HG03064 (cell line): ENCODE data around the gene TYSND1.
"Not testable (repeated sequence)": the region's sequence is repeated elsewhere in the genome, so short reads cannot be mapped to it uniquely, and the experiment has no call there.

Source experiments
- ATAC-seq: cut with Tn5 transposase; IDR thresholded peaks from one replicate; pipeline ENCODE4 v1.9.1; 2021; ENCODE audit warnings: low read depth; ENCODE audit not compliant: unreplicated experiment

Gene TYSND1

DNA sequence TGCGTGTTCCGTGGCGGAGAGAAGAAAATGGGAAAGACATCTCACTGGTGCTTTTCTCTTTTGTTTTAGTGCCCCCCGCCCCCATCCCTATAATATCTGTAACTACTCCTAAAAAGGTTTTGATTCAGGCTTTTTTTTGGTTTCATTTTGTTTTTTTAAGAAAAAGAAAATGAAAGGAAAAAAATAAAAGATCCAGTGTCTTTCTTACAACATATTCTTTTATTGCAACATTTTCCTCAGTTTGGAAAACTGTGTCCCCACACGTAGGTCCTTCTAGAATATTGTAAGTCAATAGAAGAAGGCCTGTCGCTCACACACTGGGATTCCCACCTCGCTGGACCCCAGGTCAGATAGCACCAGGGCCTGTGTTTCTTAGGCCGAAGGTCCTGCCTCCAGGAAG, 34.4 kb downstream of the TYSND1 start:
- no peak for ATAC-seq

DNA sequence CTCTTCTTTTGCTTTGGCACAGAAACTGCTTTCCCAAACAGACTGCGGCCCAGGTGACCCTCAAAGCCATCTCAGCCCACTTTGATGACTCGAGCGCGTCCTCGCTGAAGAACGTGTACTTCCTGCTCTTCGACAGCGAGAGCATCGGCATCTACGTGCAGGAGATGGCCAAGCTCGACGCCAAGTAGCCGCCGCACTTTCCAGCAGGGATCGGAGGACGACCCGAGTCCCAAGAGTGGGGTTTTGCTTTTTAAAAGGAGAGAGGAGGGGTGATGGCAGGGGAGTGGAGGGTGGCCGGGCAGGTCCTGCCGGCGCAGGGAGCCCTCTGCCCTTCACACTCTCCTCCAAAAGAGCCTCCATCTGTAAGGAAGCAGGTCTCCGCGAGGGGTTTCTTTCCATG, 35.0 kb downstream of the TYSND1 start:
- ATAC-seq = no peak

DNA sequence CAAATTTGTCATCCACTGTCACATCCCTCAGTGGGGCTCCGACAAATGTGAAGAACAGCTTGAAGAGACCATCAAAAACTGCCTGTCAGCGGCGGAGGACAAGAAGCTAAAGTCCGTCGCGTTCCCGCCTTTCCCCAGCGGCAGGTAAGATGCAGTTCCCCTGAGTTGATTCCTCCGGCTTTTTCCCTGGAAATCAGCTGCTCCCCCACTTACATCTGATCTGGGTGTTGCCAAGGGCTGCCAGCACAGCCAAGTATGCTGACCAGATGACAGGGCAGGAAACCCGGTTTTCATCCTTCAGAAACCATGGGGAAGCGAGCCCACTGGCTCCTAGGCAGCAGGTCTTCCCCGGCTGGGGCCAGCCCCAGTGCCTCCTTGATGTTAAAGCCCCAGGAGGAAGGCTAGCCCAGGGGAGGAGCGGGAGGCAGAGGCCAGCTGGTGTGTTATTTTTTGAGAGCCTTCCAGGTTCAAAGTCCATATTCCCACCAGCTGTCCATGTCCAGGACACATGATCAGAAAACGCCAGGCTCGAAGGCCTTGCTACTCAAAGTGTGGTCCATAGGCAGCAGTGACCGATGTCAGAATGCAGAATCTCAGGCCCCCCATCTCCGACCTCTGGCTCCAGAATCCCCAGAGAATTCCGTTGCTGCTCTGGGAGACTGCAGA, 37.3 kb downstream of the TYSND1 start:
- ATAC-seq = no peak

DNA sequence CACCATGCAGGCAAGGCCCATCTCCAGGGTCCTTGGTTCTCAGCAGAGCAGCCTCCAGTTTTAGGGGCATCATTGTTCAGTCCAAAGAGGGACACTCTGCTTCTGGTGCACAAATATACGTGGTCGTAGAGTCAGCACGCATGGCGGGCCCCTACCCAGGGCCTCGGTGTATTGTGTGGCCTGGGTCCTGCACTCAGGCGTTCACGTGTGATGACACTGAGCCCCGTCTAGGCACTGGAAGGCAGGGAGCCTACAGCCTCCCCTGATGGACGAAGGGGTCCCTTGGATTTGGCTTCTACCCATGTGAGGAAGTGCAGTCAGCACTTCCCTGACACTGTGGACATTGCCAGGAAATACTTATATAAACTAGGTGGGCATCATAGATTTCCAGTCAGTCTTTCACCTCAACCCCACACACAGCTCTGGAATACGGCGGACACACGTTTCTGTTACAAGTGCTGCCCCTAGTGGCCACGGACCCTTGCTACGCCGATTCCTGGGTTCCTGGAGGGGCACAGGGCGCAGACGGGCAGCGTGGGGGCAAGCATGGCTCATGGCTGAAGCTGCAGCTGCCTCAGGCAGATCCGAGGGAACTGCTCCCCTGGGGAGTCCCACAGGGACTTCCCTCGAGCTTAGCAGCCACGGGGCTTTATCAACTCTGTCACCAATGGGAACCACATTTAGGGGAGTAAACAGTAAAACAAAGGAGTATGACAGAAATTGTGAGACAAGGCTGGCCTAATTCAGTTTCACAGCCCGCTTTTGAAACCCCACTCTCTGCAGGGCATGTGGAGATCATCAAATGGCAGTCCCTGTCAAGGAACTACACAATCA, 39.3 kb downstream of the TYSND1 start:
- ATAC-seq = no peak

DNA sequence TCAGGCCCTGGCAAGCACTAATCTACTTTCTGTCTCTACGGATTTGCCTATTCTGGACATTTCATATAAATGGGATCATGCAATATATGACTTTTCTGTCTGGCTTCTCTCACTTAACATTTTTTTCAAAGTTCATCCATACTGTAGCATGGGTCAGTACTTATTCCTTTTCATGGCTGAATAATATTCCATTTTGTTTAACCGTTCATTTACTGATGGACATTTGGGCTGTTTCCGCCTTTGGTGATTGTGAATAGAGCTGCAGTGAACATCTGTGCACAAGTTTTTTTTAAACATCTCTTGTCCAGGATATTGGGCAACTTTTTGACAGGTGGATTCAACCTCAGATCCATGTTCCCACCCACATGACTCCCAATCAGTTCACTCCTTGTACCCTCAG, 44.8 kb downstream of the TYSND1 start:
- ATAC-seq = no peak

DNA sequence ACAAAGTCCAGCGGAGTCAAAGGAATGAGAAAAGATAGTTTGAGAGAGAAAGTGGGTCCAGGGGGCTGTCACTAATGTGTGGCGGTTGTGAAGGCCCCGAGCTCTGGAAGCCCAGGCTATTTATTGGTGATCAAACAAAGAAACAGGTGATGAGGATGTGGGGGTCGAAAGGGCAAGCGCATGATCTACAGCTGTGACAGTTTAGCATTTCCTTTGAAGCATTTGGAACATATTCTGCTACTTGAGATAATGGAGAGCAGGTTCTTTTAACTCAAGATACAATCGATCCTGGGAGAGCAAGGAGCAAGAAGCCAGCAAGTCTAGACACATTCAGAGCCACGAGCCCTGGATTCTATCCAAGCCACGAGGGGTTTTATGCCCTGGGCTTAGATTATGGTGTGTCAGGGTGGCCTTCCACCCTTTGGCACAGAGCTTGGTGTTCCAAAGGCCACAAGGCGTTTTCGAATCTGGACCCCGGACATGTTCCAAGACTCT, 45.4 kb downstream of the TYSND1 start:
- ATAC-seq = not testable (repeated sequence)

DNA sequence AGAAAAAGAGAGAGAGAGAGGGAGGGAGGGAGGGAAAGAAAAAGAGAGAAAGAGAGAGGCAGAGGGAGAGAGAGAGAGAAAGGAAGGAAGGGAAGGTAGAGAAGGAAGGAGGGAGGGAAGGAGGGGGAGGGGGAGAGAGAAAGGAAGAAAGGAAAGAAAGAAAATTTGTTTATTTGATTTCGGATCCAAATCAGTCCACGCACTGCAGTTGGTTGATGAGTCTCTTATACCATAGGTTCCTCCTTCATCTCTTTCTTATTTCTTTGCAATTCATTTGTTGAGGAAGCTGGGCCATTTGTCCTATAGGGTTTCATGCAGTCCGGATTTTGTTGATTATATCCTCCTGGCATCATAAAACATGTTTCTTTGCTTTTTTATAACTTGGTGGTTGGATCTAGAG, 48.2 kb downstream of the TYSND1 start:
- no peak for ATAC-seq

DNA sequence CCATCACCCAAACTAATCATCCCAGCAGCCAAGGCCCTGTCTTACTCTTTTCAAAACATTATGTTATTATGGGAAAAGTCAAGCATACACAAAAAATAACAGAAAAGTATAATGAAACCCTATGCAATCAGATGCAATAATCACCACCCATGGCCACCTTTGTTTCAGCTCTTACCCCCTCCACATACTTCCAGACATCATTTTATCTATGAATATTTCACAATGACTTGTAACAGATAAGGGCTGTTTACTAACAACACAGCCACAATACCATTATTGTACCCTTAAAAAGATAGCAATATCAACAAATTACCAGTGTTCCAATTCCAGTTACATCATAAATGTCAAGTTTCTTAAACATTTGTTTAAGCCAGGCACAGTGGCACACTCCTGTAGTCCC, 49.0 kb downstream of the TYSND1 start:
- ATAC-seq = no peak

DNA sequence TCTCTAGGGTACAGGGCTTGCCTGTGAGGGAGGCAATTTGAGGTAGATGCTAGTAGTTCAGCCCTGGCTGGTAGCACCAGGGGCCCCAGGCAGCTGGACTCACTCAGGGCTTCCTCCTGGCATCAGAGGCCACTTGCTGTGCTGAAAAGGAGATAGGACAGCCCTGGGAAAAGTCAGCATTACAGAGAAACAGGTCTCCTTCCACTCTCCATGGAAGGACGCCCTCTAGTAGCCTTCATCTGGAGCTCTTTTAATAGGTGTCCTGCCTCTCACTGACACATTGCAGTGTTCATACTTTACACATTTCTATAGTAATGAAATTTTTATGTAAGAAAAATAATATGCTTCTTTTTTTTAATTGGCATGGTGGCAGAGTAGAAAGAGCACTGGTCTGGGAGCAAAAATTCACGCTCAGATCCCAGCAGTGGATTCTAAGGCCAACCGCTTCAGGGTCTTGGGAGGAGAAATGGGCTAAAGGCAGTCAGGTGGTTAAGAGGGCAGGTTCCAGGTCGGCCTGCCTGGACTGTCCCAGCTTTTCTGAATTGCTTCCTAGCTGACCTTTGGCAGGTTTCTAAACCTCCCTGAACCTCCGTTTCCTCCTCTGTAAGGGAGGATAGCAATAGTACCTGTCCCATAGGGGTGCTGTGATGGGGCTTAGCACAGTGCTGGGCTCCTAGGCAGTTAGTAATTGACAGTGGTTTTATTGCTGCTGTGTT, 49.6 kb downstream of the TYSND1 start:
- ATAC-seq = no peak

DNA sequence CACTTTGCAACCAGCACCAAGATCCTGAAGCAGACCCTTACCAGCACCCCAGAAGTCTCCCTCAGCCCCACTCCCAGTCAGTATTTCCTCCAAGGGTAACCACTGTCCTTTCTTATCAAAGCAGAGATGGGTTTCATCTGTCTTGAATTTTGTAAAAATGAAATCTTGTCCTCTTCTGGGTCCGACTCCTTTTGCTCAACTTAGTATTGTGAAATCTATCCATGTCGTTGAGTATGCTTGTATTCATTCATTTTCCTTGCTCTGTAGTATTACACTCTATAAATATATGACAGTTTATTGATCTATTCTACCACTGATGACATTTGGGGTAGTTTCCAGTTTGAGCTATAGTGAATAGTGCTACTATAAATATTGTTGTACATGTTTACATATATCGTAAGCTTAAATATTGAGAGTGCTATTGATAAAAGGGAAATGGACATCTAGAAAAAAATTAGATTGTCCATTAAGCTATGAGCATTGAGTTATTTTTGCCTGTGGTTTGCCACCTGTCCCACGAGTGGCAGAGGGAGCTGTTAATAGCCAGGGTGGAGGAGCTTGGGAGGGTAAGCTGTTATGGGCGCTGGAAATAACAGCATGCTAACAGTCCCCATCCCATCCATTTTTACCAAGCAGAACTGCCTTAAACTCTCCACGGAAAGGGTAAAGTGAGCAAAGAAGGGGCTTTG, 50.3 kb downstream of the TYSND1 start:
- no peak for ATAC-seq

DNA sequence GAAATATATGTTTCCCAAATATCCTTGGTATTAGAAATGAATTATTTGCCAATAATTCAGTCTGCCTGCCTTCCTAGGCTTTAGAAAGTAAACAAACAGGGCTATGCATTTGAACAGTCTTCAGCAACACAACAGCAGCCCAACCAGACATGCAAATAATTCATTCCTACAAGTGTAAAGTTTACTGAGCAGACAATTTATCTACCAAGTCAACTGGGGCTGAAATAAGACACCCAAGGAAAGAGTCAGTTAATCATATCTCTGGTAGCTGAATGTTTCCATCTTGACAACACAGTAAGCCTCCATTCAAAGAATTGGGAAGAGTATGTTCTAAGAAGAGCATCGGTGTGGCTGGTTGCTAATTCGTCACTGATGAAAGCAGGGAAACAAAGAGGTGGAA, 52.2 kb downstream of the TYSND1 start:
- no peak for ATAC-seq

DNA sequence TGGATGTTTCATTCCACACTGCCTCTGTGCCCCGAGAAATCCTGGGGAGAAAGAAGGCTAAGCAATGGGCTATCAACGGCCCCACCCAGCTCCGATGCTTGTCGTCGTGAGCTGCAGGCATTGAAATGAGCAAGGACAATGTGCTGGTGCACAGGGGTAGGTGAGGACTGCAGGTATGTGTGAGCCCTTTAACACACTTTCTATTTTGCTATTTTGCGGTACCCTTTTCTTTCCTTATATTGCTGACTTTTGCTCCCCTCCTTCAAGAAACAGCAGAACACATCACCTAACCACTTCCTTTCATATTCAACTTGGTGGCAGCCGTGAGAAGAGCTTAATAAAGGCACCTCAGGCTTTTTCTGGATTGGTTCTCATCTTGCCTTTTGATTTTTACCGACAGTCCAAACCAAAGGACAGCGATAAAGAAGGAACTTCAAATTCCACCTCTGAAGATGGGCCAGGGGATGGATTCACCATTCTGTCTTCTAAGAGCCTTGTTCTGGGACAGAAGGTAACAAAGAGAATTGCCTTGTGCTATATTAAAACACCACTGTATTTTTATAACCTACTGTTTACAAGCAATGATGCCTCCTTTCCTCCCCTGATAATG, 53.1 kb downstream of the TYSND1 start:
- ATAC-seq = no peak

DNA sequence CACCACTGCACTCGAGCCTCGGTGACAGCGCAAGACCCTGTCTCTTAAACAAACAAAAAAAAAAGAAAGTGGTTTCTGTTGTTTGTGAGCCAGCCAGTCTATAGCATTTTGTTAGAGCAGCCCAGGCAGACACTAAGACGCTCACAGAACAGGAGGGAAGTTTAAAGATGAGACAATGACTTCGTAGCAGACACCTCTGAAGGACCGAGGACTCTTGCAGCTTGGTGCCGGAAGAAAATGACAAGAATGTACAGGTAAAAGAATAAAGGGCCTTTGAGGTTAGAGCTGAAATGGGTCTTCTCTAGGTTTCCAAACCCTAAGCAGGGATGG, 54.1 kb downstream of the TYSND1 start:
- ATAC-seq = no peak

DNA sequence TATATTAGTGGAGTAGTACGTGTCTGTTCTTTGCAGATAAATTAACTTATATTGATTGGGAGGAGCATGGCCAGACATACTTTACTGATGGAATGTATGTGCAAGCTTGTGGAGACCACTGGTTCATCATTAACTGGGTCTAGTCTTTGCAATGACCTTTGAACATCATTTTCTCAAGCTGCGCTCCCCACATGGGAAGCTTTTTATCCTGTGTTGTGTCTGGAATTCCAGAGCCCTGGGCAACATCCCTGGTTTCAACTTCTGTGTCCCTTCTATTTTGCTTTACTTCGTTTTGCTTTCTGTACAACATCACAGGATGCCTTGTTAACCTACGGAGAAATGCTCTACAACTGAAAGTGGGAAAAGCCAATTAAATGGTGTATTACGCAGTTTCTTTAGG, 55.5 kb downstream of the TYSND1 start:
- no peak for ATAC-seq

DNA sequence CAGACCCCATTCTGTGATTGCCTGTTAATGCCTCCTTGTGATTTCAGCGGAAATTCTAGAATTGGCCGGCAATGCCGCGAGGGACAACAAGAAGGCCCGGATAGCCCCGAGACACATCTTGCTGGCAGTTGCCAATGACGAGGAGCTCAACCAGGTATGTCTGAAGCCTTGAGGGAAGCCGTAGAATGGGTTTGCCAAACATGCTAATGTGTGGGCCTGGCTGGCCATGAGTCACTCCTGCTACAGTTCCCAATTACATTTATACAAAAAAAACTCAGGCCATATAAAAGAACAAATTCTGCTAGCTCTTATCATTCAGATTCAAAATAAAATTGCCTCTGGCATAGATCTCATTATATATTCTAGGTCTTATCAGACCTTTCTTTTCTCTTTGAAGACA, 56.5 kb downstream of the TYSND1 start:
- ATAC-seq = no peak

DNA sequence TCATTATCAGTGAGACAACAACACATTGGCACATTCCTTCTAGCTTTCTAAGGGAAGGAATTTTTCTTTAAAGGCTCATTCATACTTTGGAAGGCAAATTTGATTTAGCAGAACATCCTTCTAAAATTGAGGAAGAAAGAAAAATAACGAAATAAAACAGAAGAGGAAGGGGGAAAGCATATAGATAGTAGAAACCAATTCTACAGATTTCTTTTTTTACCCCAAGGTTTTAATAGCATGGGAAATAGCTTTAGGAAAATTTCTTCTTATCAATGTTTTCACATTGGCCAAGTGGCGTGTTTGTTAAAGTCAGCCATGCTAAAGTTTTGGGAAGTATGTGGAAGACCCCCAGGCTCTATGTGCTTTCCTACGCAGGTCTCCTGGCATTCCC, 58.2 kb downstream of the TYSND1 start:
- no peak for ATAC-seq
